ENCODE measurements around the gene FAM200A.
"Not testable (repeated sequence)": the region's sequence is repeated elsewhere in the genome, so short reads cannot be mapped to it uniquely, and the experiment has no call there.

DNA sequence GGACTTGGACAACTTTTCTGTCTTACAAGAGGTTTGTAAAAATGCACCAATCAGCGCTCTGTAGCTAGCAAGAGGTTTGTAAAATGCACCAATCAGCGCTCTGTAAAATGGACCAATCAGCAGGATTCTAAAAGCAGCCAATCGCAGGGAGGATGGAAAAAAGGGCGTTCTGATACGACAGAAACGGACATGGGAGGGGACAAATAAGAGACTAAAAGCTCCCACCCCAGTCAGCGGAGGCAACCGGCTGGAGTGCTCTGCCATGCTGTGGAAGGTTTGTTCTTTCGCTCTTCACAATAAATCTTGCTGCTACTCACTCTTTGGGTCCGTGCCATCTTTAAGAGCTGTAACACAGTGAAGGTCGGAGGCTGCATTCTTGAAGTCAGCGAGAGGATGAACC is 50.7 kb downstream of the FAM200A start:
- TF ChIP-seq, protein P1, sequence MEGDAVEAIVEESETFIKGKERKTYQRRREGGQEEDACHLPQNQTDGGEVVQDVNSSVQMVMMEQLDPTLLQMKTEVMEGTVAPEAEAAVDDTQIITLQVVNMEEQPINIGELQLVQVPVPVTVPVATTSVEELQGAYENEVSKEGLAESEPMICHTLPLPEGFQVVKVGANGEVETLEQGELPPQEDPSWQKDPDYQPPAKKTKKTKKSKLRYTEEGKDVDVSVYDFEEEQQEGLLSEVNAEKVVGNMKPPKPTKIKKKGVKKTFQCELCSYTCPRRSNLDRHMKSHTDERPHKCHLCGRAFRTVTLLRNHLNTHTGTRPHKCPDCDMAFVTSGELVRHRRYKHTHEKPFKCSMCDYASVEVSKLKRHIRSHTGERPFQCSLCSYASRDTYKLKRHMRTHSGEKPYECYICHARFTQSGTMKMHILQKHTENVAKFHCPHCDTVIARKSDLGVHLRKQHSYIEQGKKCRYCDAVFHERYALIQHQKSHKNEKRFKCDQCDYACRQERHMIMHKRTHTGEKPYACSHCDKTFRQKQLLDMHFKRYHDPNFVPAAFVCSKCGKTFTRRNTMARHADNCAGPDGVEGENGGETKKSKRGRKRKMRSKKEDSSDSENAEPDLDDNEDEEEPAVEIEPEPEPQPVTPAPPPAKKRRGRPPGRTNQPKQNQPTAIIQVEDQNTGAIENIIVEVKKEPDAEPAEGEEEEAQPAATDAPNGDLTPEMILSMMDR (IDR thresholded peaks at IDR 0.05 in 8 of 11, conservative IDR thresholded peaks at IDR 0.05 in 3 of 11), result not testable (repeated sequence)
- TF ChIP-seq POLR2A (IDR thresholded peaks at IDR 0.05), result not testable (repeated sequence)
